Stimulated activated CD4-positive, alpha-beta T cell treated with anti-CD3 and anti-CD28 coated beads, Interleukin-1b, Interleukin-23, amount 100 ng/mL, for 48 hours (primary cell): Measurements from ENCODE around the gene SEC24B.
"Not testable (repeated sequence)": the region's sequence is repeated elsewhere in the genome, so short reads cannot be mapped to it uniquely, and the experiment has no call there.

Source experiments
- DNase-seq: peaks from one replicate; pipeline ENCODE4 v3.0.0-alpha.2; 2020

SEC24B gene

DNA sequence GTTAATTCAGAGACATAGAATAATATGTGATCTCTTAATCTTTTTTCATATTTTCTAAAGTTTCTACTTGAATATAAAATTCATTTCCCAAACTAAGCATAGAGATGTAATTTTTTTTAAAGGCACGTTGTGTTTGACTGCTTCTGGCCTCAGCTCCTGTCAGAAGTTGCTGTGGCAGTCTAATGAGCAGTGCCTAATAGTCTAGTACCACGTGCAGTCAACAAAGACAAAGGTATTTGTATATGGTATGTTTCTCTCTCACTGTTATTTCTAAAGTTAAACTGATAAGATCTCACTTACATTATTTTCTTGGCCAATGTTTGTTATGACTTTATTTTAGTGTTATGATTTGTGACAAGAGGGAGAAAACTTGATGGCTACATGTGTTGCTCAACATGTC, 77.8 kb downstream of the SEC24B start:
- DNase-seq: no peak

DNA sequence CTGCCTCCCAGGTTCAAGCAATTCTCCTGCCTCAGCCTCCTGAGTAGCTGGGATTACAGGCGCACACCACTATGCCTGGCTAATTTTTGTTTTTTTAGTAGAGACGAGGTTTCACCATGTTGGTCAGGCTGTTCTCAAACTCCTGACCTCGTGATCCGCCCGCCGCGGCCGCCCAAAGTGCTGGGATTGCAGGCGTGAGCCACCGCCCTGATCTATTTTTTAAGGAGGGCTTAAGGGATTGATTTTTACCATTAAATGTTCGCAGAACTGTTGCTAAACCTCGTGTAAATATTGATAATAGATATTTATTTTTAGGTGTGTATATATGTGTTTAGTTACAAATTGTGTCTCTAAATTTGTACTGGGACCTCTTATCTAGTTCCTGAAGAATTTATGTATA, 79.8 kb downstream of the SEC24B start:
- not testable (repeated sequence) for DNase-seq

DNA sequence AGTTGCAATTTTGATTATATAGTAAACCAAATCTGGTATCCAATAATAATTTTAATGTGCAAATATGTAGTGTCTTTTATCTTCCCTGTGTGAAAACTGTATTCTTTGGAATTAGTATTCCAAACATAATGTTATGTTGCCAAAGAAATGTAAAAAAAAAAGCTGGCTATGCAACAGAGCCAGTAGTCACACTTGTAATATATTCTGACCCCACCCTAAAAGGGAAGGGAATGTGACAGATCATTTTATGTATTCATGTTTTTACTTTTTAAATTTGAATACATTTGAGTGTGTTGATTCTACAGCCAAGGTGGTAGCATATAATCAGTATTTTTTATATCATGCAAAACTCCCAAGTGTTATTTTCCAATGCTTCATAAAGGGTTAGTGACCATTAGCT, 98.6 kb downstream of the SEC24B start:
- DNase-seq: no peak

DNA sequence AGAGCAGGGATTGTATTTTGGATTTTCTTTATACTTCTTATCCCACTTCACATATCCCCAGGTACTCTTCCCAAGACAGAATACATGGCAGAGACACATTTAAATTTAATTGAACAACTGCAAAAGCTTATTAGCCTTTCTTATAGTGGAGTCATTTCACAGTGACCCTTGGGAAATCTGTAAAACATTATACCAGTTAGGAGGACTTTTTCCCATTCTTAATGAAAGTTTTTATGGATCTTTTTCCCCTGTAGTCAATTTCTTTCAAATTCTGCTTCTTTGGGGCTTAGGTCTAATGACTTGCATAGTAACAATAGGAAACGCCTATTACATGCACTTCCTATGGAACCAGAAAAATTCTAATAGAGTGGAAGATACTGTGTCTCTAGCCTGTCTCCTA, 111.8 kb downstream of the SEC24B start:
- DNase-seq: no peak

DNA sequence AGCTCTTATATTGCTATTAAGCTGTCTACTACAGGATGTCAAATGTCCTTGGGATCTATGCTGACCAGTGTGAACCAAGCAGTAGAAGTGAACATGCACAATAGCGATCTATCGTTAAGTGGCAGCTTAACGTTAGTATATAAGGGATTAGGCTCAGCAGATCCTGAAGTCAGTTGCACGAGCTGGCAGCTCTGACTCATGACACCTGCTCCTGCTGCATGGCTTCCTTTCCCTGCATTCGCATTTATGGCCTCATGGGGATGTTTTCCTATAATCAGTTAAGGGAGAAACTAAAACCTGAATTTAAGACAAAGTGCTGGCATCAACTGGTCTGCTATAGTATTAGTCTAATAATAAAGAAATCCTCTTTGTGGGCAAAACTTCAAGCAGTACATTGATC, 113.8 kb downstream of the SEC24B start:
- DNase-seq: no peak

GRCh38 chr4:109548655-109549054, 115.0 kb downstream of the SEC24B start:
- peak; percentile 40 for DNase-seq

- DNase-seq: no peak
Observed at GRCh38 chr4:109552237-109552636, 118.6 kb downstream of the SEC24B start.

DNA sequence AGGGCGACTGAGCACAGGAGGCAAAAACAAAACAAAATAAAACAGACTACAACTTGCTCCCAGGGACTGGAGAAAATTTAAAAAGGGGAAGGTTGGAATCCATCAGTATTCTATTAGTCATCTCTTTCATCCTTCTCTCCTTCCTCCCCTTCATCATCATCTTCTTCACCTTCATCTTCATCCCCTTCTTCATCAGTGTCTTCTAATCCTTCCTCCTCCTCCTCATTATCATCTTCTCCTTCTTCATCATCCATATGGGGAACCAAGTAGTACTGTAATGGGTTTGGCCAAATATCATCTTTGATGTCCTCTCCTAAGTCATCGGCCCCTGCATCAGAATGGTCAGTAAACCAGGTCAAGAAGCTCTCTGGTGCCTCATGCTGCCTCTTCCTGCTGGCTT, 119.5 kb downstream of the SEC24B start:
- no peak for DNase-seq

- DNase-seq: no peak
Observed at GRCh38 chr4:109554971-109555370, 121.4 kb downstream of the SEC24B start.

DNA sequence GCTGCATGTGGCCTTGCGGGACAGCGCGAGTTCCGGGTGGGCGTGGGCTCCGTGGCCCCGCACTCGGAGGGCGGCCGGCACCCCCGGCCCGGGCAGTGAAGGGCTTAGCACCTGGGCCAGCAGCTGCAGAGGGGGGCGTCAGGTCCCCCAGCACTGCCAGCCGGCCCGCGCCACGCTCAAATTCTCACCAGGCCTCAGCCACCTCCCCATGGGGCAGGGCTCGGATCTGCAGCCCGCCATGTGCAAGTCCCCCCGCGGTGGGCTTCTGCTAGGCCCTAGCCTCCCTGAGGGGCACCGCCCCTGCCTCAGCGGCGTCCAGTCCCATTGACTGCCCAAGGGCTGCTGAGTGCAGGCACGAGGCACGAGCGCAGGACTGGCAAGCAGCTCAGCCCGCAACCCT, 123.8 kb downstream of the SEC24B start:
- no peak for DNase-seq

- DNase-seq: peak; percentile 42
Observed at GRCh38 chr4:109558095-109558494, 124.5 kb downstream of the SEC24B start.

GRCh38 chr4:109559625-109559982, 126.0 kb downstream of the SEC24B start:
- peak; percentile 34 for DNase-seq

GRCh38 chr4:109559983-109560686, 126.5 kb downstream of the SEC24B start, which contains the start of gene MCUB:
Gene MCUB, plus strand, starts transcription at chr4:109560246. Its CDS starts 92 bp downstream, at chr4:109560338.
- DNase-seq: peak; percentile 94

GRCh38 chr4:109560687-109561461, 127.3 kb downstream of the SEC24B start:
- DNase-seq: peak; percentile 71

- DNase-seq: peak; percentile 44
Observed at GRCh38 chr4:109562457-109563239, 129.0 kb downstream of the SEC24B start.

DNA sequence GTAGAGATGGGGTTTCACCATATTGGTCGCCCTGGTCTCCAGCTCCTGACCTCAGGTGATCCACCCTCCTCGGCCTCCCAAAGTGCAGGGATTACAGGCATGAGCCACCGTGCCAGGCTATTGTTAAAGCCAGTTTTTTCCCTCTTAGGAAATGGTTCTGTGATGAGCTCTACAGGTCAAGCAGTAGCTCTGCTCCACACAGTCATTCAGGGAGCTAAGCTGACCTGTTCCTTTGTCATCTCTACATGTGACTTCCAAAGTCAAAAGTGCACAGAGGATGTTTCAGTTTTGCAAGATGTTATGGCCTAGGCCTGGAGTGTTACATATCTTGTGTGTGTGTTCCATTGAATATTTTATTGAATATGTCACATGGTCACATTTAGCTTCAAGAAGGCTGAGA, 137.9 kb downstream of the SEC24B start:
- no peak for DNase-seq

- no peak for DNase-seq
Observed at GRCh38 chr4:109572154-109572553, 138.5 kb downstream of the SEC24B start.

DNA sequence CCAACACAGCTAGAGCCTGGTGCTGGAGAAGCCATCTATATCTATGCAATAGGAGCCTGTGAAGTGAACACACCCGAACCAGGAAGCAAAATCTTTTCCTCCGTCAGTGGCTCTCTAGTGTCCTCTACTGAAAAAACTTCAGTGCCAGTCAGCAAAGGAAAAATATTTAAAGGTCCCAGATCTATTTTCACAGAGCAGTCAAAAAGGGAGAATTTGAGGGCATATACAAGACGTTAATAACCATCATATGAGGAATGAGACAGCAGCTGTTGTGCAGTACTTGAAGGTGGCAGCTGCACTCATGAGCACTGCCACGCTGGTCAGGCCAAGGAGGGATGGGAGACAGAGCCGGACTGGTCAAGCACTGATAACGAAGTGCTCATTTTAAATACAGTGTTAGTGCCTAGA, 140.8 kb downstream of the SEC24B start:
- DNase-seq: no peak

- DNase-seq: no peak
Observed at GRCh38 chr4:109574931-109575804, 141.6 kb downstream of the SEC24B start.

GRCh38 chr4:109576462-109576861, 142.8 kb downstream of the SEC24B start:
- no peak for DNase-seq

GRCh38 chr4:109578846-109579245, 145.2 kb downstream of the SEC24B start:
- no peak for DNase-seq

DNA sequence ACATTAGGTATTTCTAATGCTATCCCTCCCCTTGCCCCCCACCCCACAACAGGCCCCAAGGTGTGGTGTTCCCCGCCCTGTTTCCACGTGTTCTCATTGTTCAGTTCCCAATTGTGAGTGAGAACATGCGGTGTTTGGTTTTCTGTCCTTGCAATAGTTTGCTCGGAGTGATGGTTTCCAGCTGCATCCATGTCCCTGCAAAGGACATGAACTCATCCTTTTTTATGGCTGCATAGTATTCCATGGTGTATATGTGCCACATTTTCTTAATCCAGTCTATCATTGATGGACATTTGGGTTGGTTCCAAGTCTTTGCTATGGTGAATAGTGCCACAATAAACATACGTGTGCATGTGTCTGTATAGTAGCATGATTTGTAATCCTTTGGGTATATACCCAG, 146.4 kb downstream of the SEC24B start:
- not testable (repeated sequence) for DNase-seq

DNA sequence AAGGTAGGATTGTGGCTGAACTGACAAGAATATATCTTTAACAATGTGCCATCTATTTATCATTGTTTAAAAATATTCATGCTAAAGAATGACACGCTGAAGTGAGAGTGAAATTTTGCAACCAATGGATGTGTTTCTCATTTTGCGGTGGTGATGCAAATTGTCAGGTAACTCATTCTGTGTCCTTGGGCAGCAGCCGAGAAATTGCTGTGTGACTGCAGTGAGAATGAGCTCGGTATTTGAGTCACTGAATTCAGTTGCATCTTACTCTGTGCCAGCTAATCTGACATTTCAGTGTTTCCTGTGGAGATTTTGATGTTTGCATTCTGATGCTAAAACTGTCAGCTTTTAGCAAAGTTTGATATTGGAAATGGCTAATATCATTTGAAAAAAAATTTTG, 154.6 kb downstream of the SEC24B start:
- DNase-seq: peak; percentile 81
